Mesendoderm (in vitro differentiated cells): ENCODE results near the gene EMILIN1.

ENCODE experiments used
- DNase-seq: peaks from one replicate; pipeline ENCODE4 v3.0.0; 2013
- H2AK5ac ChIP-seq: 2 replicates; pipeline ENCODE4 v1.6.1; 2013; ENCODE audit warnings: low read length, inconsistent platforms
- H2BK120ac ChIP-seq: 2 replicates; pipeline ENCODE4 v1.6.1; 2013; ENCODE audit warnings: low read depth, mild to moderate bottlenecking, low read length, moderate library complexity, mixed read lengths
- H2BK15ac ChIP-seq: replicated peaks from 2 replicates; pipeline ENCODE4 v1.6.1; 2013; ENCODE audit warnings: low read depth, mild to moderate bottlenecking, moderate library complexity
- H2BK5ac ChIP-seq: 2 replicates; pipeline ENCODE4 v1.6.1; 2013; ENCODE audit warnings: low read length, inconsistent platforms
- H3K18ac ChIP-seq: 2 replicates; pipeline ENCODE4 v1.6.1; 2013; ENCODE audit warnings: mild to moderate bottlenecking, low read length, mixed read lengths
- H3K23ac ChIP-seq: one replicate; pipeline ENCODE4 v1.6.1; 2013; ENCODE audit warnings: low read length
- H3K27ac ChIP-seq: 2 replicates; pipeline ENCODE4 v1.5.1; 2013; ENCODE audit warnings: low read depth, mild to moderate bottlenecking, inconsistent platforms, low read length, moderate library complexity
- H3K27me3 ChIP-seq: 2 replicates; pipeline ENCODE4 v1.6.1; 2013; ENCODE audit warnings: low read length, control low read depth, mild to moderate bottlenecking, inconsistent platforms; ENCODE audit not compliant: insufficient read depth, poor library complexity
- H3K36me3 ChIP-seq: 2 replicates; pipeline ENCODE4 v1.6.1; 2013; ENCODE audit warnings: low read length, inconsistent platforms; ENCODE audit not compliant: control insufficient read depth, insufficient read depth
- H3K4ac ChIP-seq: one replicate; pipeline ENCODE4 v1.6.1; 2013; ENCODE audit warnings: low read depth, mild to moderate bottlenecking, low read length, moderate library complexity
- H3K4me1 ChIP-seq: 2 replicates; pipeline ENCODE4 v1.6.1; 2013; ENCODE audit warnings: low read depth, low read length, inconsistent platforms; ENCODE audit not compliant: control insufficient read depth
- H3K4me2 ChIP-seq: 2 replicates; pipeline ENCODE4 v1.6.1; 2013; ENCODE audit warnings: low read length
- H3K4me3 ChIP-seq: 2 replicates; pipeline ENCODE4 v1.5.1; 2013; ENCODE audit warnings: mild to moderate bottlenecking, low read length
- H3K56ac ChIP-seq: one replicate; pipeline ENCODE4 v1.6.1; 2013; ENCODE audit warnings: low read length
- H3K79me1 ChIP-seq: 2 replicates; pipeline ENCODE4 v1.6.1; 2013; ENCODE audit warnings: low read length, inconsistent platforms
- H3K79me2 ChIP-seq: 2 replicates; pipeline ENCODE4 v1.6.1; 2013; ENCODE audit warnings: mild to moderate bottlenecking, low read length; ENCODE audit not compliant: control insufficient read depth, insufficient read depth
- H3K9ac ChIP-seq: 2 replicates; pipeline ENCODE4 v1.6.1; 2013; ENCODE audit warnings: low read length, inconsistent platforms
- H4K5ac ChIP-seq: one replicate; pipeline ENCODE4 v1.6.1; 2013; ENCODE audit warnings: low read length
- H4K8ac ChIP-seq: one replicate; pipeline ENCODE4 v1.6.1; 2013; ENCODE audit warnings: low read depth, mild to moderate bottlenecking, control low read depth, low read length, moderate library complexity
- WGBS: extraction: QIAGEN DNeasy Blood & Tissue Kit; methylation state at CpG from one replicate; pipeline ENCODE4 v1.1.7; 2013; ENCODE audit warnings: low lambda C conversion rate, missing lambda C conversion rate; ENCODE audit not compliant: insufficient coverage; ENCODE audit errors: extremely low coverage; 5-methylcytosine and 5-hydroxymethylcytosine counted together

Gene EMILIN1

DNA sequence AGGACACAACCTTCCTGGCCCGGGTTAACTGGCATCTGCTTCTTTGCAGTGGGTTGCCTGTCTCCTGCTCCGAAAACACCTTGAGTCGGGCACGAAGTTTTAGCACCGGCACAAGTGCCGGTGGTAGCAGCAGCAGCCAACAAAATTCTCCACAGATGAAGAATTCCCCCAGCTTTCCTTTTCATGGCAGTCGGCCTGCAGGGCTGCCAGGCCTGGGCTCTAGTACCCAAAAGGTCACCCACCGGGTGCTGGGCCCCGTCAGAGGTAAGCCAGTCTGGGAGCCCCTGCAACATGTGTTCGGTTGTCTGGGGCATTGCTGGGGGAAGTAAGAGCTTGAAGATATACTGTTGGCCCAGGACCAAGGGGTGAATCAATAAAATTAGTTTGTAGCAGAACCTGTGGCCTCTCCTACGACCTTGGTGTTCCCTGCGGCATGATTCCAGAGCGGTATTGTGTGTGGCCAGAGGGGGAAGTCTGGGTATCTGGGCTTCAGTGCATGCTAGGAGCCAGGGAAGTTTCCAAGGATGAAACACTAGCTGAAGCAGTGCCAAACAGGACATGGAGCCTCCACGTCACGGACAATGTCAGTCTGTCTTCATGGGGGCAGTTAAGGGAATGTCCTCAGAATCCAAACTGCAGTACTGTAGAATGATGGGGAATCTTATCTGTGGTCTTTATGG is 19.1 kb upstream of the EMILIN1 start:
- H3K79me2 ChIP-seq, result no peaks in the 10 kb centered on the region
- no peak overlapping the region for H4K8ac ChIP-seq
- no peak overlapping the region for H4K5ac ChIP-seq
- no peak overlapping the region for H3K27ac ChIP-seq
- no peak overlapping the region for H3K18ac ChIP-seq
- no peak for DNase-seq
- no peak overlapping the region for H3K23ac ChIP-seq
- no peak overlapping the region for H2AK5ac ChIP-seq
- no peak overlapping the region for H3K56ac ChIP-seq
- no peak overlapping the region for H3K9ac ChIP-seq
- peaks cover 2% of the 10 kb centered on the region for H3K36me3 ChIP-seq
- no peak overlapping the region for H2BK120ac ChIP-seq
- no peak overlapping the region for H3K4ac ChIP-seq
- H3K4me3 ChIP-seq, result no peak overlapping the region
- H3K4me2 ChIP-seq, result no peak overlapping the region
- H2BK5ac ChIP-seq, result no peak overlapping the region
- WGBS, result no CpG with 5 or more reads among the region's 15 CpGs
- H3K79me1 ChIP-seq, result no peaks in the 10 kb centered on the region
- no peaks in the 10 kb centered on the region for H3K27me3 ChIP-seq
- H3K4me1 ChIP-seq, result no peaks in the 10 kb centered on the region
- no peak overlapping the region for H2BK15ac ChIP-seq

- Histone ChIP-seq H3K18ac (no peak overlapping the region), H3K36me3 (peaks cover 2% of the 10 kb centered on the region), H3K79me2 (no peaks in the 10 kb centered on the region), H2BK120ac (no peak overlapping the region), H3K4me2 (no peak overlapping the region), H3K4me1 (no peaks in the 10 kb centered on the region), H3K4me3 (no peak overlapping the region), H2BK5ac (no peak overlapping the region), H3K79me1 (no peaks in the 10 kb centered on the region), H3K9ac (no peak overlapping the region), H4K5ac (no peak overlapping the region), H2AK5ac (no peak overlapping the region), H3K23ac (no peak overlapping the region), H3K27ac (no peak overlapping the region), H4K8ac (no peak overlapping the region), H3K27me3 (no peaks in the 10 kb centered on the region), H3K4ac (no peak overlapping the region), H2BK15ac (no peak overlapping the region), H3K56ac (no peak overlapping the region)
- no CpG with 5 or more reads among the region's 3 CpGs for WGBS
- DNase-seq, result no peak
Observed at GRCh38 chr2:27060323-27060722, 18.1 kb upstream of the EMILIN1 start.

- Histone ChIP-seq H3K4me1 (peaks cover 1% of the 10 kb centered on the region), H3K27ac (no peak overlapping the region), H4K8ac (no peak overlapping the region), H3K23ac (no peak overlapping the region), H3K79me1 (peaks cover 13% of the 10 kb centered on the region), H3K9ac (no peak overlapping the region), H3K36me3 (peaks cover 4% of the 10 kb centered on the region), H3K27me3 (no peaks in the 10 kb centered on the region), H4K5ac (no peak overlapping the region), H3K4ac (no peak overlapping the region), H2BK15ac (no peak overlapping the region), H3K4me2 (no peak overlapping the region), H3K79me2 (peaks cover 6% of the 10 kb centered on the region), H2BK120ac (no peak overlapping the region), H2BK5ac (no peak overlapping the region), H3K56ac (no peak overlapping the region), H3K4me3 (no peak overlapping the region), H2AK5ac (no peak overlapping the region), H3K18ac (no peak overlapping the region)
- WGBS, result no CpG with 5 or more reads among the region's 3 CpGs
- DNase-seq, result no peak
Observed at GRCh38 chr2:27065128-27065527, 13.3 kb upstream of the EMILIN1 start.

DNA sequence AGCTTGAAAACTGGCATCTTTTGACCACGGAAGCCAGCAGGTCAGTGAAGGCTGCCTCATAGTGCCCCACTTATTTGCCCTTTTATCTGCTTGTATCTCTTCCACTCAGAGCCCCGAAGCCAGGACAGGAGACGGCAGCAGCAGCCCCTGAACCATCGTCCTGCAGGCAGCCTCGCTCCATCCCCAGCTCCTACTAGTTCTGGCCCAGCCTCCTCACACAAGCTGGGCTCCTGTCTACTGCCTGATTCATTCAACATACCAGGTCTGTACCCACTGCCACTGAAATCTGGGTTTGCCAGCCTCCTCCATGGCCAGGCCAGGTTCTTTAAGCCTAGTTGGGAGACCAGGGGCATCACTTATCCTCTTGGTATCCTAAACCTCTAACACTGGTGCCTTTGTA is 11.0 kb upstream of the EMILIN1 start:
- Histone ChIP-seq H2AK5ac (no peak overlapping the region), H2BK15ac (no peak overlapping the region), H3K79me2 (peaks cover 17% of the 10 kb centered on the region), H3K23ac (no peak overlapping the region), H4K5ac (no peak overlapping the region), H3K9ac (no peak overlapping the region), H3K56ac (no peak overlapping the region), H3K4me2 (no peak overlapping the region), H3K4ac (no peak overlapping the region), H2BK5ac (no peak overlapping the region), H3K18ac (no peak overlapping the region), H3K36me3 (peaks cover 4% of the 10 kb centered on the region), H3K27ac (no peak overlapping the region), H3K27me3 (no peaks in the 10 kb centered on the region), H4K8ac (no peak overlapping the region), H3K4me1 (peaks cover 2% of the 10 kb centered on the region), H3K79me1 (peaks cover 24% of the 10 kb centered on the region), H3K4me3 (no peak overlapping the region), H2BK120ac (no peak overlapping the region)
- no CpG with 5 or more reads among the region's 5 CpGs for WGBS
- DNase-seq, result no peak

- DNase-seq, result no peak
- Histone ChIP-seq H2BK5ac (no peak overlapping the region), H2BK120ac (no peak overlapping the region), H3K27me3 (no peaks in the 10 kb centered on the region), H4K5ac (no peak overlapping the region), H3K4me1 (peaks cover 2% of the 10 kb centered on the region), H3K27ac (no peak overlapping the region), H3K79me2 (peaks cover 17% of the 10 kb centered on the region), H3K79me1 (peaks cover 24% of the 10 kb centered on the region), H3K56ac (peak overlapping the region; percentile 42), H2AK5ac (no peak overlapping the region), H3K9ac (peak overlapping the region; percentile 29), H4K8ac (no peak overlapping the region), H3K23ac (no peak overlapping the region), H3K4me3 (no peak overlapping the region), H3K4ac (no peak overlapping the region), H2BK15ac (no peak overlapping the region), H3K4me2 (no peak overlapping the region), H3K18ac (no peak overlapping the region), H3K36me3 (peaks cover 4% of the 10 kb centered on the region)
- no CpG with 5 or more reads among the region's 6 CpGs for WGBS
Observed at GRCh38 chr2:27069436-27069835, 9.0 kb upstream of the EMILIN1 start.
